IPS-11a (cell line): ENCODE data around the gene MTA3.

Experiments
- H3K4me3 ChIP-seq: one replicate; pipeline ENCODE4 v1.5.1; 2013; ENCODE audit warnings: low read depth, low read length, control low read depth

MTA3 gene

DNA sequence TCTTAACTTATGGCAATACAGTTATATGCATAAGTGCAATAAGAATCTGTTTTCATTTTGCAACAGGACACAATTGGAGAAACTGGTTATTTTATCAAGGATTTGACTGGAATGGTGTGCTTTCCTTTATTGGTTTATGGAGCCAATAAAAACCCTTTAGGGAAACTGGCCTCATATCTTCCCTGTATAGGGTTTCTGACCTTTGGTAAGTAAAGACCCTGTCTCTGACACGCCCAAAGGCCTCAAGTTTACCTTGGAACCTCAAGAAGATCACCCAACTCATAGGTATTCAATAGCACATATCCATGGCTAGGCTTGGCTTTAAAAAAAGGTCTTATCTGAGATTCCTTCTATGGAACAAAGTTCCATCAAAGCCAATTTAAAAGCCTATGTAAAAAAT, 212.7 kb downstream of the MTA3 start:
- H3K4me3 ChIP-seq: no peak overlapping the region

DNA sequence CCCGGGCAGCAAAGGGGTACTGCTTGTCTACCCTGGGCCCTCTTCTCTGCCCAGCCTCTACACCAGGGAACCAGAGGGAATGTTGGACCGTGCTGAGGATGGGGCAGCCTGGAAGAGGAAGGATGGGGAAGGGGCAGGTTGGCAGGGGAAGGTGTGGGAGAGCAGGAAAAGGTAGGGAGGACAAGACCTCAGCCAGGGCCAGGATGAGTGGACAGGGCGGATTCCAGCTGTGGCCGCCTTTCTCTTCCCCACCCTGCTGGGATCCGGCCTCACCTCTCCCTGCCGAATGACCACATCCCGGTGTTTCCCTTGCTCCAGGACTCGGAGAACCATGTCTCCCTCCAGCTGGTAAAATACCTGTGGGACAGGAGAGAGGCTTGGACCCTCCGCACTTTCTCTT, 215.1 kb downstream of the MTA3 start:
- no peak overlapping the region for H3K4me3 ChIP-seq

DNA sequence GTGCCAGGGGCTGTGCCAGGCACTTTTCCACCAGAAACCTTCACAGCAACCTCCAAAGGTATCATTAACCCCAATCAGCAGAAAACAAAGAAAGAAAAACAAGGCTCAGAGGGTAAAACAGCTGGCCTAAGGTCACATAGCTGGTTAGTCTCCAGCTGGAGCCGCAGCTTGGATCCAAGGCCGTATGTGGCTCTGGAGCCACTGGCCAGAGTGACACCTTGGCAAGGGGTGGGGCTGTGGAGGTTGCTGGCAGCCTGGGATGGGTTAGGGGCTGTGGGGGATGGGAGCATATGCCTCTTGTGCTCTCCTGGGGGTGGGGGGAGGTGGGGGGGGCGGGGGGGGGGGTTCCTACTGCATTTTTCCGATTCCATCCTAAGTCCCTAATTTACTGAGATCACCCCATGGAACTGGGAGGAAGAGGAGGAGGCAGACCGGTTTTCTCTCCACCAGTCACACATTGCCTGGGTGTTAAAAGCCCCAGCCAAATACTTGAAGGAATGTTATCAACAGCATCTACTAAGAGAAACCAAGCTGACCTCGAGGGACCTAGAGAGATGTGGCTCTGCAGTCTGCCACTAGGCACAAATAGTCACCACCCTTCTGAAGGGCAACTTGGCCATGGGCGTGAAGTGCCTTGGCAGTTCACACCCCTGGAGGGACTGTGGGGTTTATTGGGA, 215.9 kb downstream of the MTA3 start:
- no peak overlapping the region for H3K4me3 ChIP-seq

- no peak overlapping the region for H3K4me3 ChIP-seq
Measured at GRCh38 chr2:42786561-42787345, 218.3 kb downstream of the MTA3 start.

DNA sequence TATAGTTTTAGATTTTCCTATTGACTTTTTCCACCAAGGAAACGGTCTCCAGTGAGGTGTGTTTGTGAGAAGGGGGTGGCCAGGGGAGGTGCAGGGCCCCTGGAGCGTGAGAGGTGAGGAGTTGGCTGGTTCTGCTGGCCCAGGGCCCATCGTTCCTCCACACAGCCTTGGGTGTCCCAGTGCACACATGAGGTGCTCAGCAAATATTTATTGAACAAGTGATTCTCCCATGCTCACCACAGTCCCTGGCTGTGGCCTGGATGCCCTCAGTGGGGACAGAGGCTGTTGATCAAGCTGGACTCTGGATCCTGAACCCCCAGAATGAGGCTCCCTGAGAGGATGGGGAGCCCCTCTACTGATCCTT, 219.0 kb downstream of the MTA3 start:
- no peak overlapping the region for H3K4me3 ChIP-seq

- no peak overlapping the region for H3K4me3 ChIP-seq
Measured at GRCh38 chr2:42787788-42788477, 219.5 kb downstream of the MTA3 start.

- no peak overlapping the region for H3K4me3 ChIP-seq
Measured at GRCh38 chr2:42788478-42788793, 220.0 kb downstream of the MTA3 start.

- H3K4me3 ChIP-seq: no peak overlapping the region
Measured at GRCh38 chr2:42788882-42789281, 220.4 kb downstream of the MTA3 start.

DNA sequence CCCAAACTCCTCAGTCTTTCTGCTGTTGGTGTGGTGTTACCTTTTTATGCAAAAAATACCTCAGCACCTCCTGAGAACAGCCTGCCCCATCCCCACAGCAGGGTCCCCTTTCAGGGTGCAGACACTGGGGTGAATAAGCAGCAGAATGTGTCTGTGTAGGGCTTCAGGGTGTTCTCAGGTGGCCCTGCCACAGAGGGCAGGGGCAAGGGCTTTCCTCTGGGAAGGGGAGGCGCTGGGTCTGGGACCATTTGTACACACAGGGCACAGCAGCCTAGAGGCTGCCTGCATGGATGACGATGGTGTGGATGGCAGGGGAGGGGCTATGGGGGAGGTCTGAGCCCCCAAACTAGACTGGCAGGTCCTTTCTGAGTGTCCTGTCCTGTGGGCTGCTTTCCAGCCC, 221.3 kb downstream of the MTA3 start:
- no peak overlapping the region for H3K4me3 ChIP-seq

DNA sequence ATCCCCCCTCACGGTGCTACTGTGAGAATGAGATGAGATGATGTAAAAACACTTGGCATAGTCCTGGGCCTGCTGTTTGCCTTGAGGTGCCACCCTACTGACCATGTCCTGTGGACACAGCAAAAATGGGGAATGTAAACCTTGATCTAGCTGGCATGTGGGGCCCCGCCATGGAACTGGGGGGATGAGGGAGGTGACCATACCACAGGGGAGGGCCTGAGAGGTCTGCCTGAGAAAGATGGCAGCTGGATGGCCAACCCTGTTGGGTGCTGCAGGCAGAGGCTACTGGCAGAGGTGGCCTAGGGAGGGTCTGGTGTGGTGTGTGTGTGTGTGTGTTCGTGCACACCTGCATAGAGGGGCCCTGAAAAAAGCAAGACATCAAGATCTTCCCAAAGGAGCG, 223.2 kb downstream of the MTA3 start:
- no peak overlapping the region for H3K4me3 ChIP-seq

GRCh38 chr2:42792087-42792582, 223.7 kb downstream of the MTA3 start:
- H3K4me3 ChIP-seq: peak overlapping the region; percentile 51

GRCh38 chr2:42792583-42793333, 224.3 kb downstream of the MTA3 start, which contains the start of gene HAAO:
HAAO (minus strand) TSS chr2:42792583; CDS start chr2:42792536, 47 bp downstream.
- peak within 1 kb of the TSS; percentile 51 for H3K4me3 ChIP-seq

DNA sequence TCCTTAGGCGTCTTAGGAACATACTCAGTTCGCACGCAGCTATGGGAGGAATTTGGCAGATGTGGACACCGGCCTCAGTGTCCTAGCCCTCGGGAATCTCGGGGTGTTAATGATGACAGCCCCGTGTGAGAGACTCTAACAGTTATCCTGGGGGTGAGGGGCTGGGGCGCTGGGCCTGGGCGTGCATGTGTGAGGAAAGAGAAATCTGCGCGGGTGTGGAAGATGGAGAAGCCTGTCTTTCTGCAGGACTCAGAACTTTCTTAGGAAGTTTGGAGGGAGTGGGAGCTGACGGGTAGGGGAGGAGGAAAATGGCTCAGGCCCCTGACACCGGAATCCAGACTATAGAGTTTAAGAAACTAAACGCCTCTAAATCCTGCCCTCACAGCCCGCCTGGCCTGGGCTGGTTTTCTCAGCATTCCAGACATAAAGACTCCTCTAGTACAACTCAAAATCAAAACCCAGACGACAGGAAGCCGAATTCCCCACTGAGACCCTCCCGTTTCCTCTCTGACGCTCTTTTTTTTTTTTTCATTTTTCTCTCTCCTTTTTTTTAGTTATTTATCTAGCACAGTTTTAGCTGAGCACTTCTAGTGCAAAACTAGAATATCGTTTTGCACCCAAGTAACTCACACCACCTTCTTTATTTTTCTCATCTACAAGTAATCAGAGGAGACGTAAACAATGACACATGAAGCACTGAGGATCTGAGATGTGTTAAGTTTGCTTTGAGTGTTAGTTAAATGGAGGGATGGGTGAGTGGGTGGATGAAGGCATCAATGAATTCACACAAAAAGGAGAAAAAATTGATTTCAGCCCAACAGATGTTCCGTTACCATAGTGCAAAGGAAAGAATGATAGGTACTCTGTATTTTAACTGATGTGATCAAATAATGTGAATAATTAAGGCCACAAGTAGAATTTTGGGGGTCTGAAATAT, 225.2 kb downstream of the MTA3 start:
- peak overlapping the region; percentile 51 for H3K4me3 ChIP-seq

GRCh38 chr2:42794271-42795046, 226.0 kb downstream of the MTA3 start:
- H3K4me3 ChIP-seq: no peak overlapping the region

- no peak overlapping the region for H3K4me3 ChIP-seq
Measured at GRCh38 chr2:42795275-42795674, 226.8 kb downstream of the MTA3 start.

- H3K4me3 ChIP-seq: no peak overlapping the region
Measured at GRCh38 chr2:42795841-42796301, 227.4 kb downstream of the MTA3 start.

- H3K4me3 ChIP-seq: no peak overlapping the region
Measured at GRCh38 chr2:42796427-42797248, 228.2 kb downstream of the MTA3 start.

- no peak overlapping the region for H3K4me3 ChIP-seq
Measured at GRCh38 chr2:42797281-42797680, 228.8 kb downstream of the MTA3 start.
